Thyroid gland (tissue), 4 donors: ENCODE measurements around the gene SND1. TPM values are rescaled to one million over a fixed set of nuclear protein-coding genes. Genes with fewer than 3 reads are reported as not detected.

Source experiments
- DNase-seq, 2 donors: peaks; one replicate each; pipeline ENCODE4 v3.0.0-alpha.2; 2019
- H3K27ac ChIP-seq, 3 donors: fragments of 200-600 bp; sonication (generic); 1 replicate in 2 of 3; 2 replicates in 1 of 3; pipeline ENCODE4 v1.5.1; 2016 to 2019; ENCODE audit warnings: mild to moderate bottlenecking in 1 of 3, moderate library complexity in 1 of 3
- H3K27me3 ChIP-seq: fragments of 200-600 bp; sonication (generic); one replicate; pipeline ENCODE4 v1.5.1; 2019
- H3K36me3 ChIP-seq, 2 donors: fragments of 200-600 bp; sonication (generic); one replicate each; pipeline ENCODE4 v1.5.1; 2016 to 2019
- H3K4me1 ChIP-seq, 2 donors: fragments of 200-600 bp; sonication (generic); one replicate each; pipeline ENCODE4 v1.5.1; 2017 to 2019
- H3K4me3 ChIP-seq, 3 donors: fragments of 200-600 bp; sonication (generic); replicated peaks in 1 of 3; 1 replicate in 2 of 3; 2 replicates in 1 of 3; pipeline ENCODE4 v1.5.1; 2016; ENCODE audit warnings: mild to moderate bottlenecking in 1 of 3
- H3K9me3 ChIP-seq: fragments of 200-600 bp; sonication (generic); one replicate; pipeline ENCODE4 v1.5.1; 2017
- CTCF ChIP-seq, 6 experiments: fragments of 200-600 bp in 3 of 6; fragments of 450-650 bp in 3 of 6; sonication (generic) in 3 of 6; IDR thresholded peaks; one replicate each; pipeline ENCODE4 v1.5.1; 2016 to 2019; ENCODE audit warnings: antibody characterized with exemption in 6 of 6, mild to moderate bottlenecking in 2 of 6, inconsistent platforms in 1 of 6, moderate library complexity in 1 of 6
- POLR2A ChIP-seq, 2 donors: fragments of 450-650 bp; IDR thresholded peaks; one replicate each; pipeline ENCODE4 v1.6.1; 2017; ENCODE audit warnings: antibody characterized with exemption in 2 of 2, mild to moderate bottlenecking in 2 of 2, moderate library complexity in 1 of 2
- WGBS, 2 donors: methylation state at CpG; one replicate each; pipeline ENCODE4 v1.1.5; 2017; 5-methylcytosine and 5-hydroxymethylcytosine counted together
- intact Hi-C: fragments of 100-400 bp; cut with DNase I; formaldehyde crosslinking; loops from one replicate; pipeline ENCODE4 v1.15.1; 2023
- total RNA-seq, 4 donors: library from RNA; depleted of rRNA; stranded (reverse); fragments of >200 nt; gene quantifications; one replicate each; pipeline ENCODE4 v1.2.3, GENCODE V29; 2016

SND1 gene
- total RNA-seq, 4 donors from 2014 or later: 126 to 167 (median 144) TPM

DNA sequence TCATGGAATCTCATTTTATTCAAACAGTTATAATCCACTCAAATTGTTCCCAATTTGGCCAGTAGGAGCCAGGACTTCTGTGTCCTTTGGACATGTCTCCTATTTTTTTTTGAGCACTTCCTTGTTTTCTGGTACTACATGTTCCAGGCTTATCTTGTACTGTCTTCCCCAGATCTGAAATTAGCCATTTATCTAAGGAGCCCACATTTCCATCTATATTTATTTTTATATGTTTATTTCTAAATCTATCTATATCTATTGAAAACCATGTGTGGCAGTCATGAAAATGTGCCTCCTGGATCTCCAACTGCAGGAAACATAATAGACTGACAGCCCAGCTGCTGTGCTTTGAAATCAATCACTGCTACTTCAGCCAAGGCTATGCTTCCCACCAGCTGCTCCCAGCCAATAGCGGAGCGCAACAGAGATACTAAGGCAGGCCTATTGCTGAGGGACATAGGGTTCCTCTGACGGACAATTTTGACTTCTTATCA is 232.1 kb downstream of the SND1 start:
- WGBS, 2 donors: 94 to 100% methylated on average over 3 of the region's 3 CpGs

GRCh38 chr7:127885222-127885772 is 233.3 kb downstream of the SND1 start:
- Histone ChIP-seq H3K4me3 (no peak overlapping the region), H3K9me3 (no peaks in the 10 kb centered on the region), H3K27ac (no peak overlapping the region), H3K36me3 (peaks cover 5 to 9% of the 10 kb centered on the region in 2 donors), H3K27me3 (no peaks in the 10 kb centered on the region), H3K4me1 (no peaks in the 10 kb centered on the region)
- DNase-seq: no peak
- intact Hi-C loops: no loop called here
- TF ChIP-seq CTCF (IDR thresholded peaks at IDR 0.05): no peak
- no peak for TF ChIP-seq POLR2A (IDR thresholded peaks at IDR 0.05)
- 98% methylated on average over 3 of the region's 3 CpGs for WGBS, 2 donors

More for the DNA sequence above, 232.1 kb downstream of the SND1 start:
- no peak for DNase-seq
- TF ChIP-seq CTCF (IDR thresholded peaks at IDR 0.05) (no peak), POLR2A (IDR thresholded peaks at IDR 0.05) (no peak)
- intact Hi-C loops: no loop called here
- Histone ChIP-seq H3K27ac (no peak overlapping the region), H3K36me3 (peaks cover 5 to 9% of the 10 kb centered on the region in 2 donors), H3K9me3 (no peaks in the 10 kb centered on the region), H3K4me1 (no peaks in the 10 kb centered on the region), H3K27me3 (no peaks in the 10 kb centered on the region), H3K4me3 (no peak overlapping the region)

- no peaks in the 10 kb centered on the region for H3K9me3 ChIP-seq
- WGBS, 2 donors: 82 to 88% methylated on average over 4 of the region's 4 CpGs
- TF ChIP-seq CTCF (IDR thresholded peaks at IDR 0.05): no peak
- no peak for TF ChIP-seq POLR2A (IDR thresholded peaks at IDR 0.05)
- intact Hi-C loops: no loop called here
- no peak for DNase-seq
- H3K27me3 ChIP-seq: no peaks in the 10 kb centered on the region
- no peak overlapping the region for H3K4me3 ChIP-seq
- H3K4me1 ChIP-seq: no peaks in the 10 kb centered on the region
- peaks cover 5 to 9% of the 10 kb centered on the region in 2 donors for H3K36me3 ChIP-seq
- H3K27ac ChIP-seq: no peak overlapping the region
Measured at GRCh38 chr7:127885843-127886242, 233.8 kb downstream of the SND1 start.

DNA sequence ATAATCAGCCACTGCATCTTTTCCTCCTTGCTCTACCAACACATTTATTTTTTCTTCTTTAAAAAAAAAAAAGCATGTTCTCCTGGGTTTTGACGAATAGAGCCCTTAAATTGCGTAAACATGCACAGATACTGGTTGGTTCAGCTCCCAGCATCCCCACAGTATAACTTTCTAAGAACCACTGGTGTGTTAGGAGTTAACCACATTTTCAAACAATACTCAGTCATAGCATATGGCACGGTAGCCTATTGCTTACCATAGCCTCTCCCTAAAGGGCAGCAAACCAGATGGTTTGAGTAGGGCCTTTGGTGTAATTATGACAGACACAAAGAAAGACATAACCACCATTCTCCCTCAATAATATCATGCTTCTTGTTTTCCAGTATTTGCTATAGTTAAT is 234.3 kb downstream of the SND1 start:
- Histone ChIP-seq H3K27ac (no peak overlapping the region), H3K4me1 (no peaks in the 10 kb centered on the region), H3K36me3 (peaks cover 5 to 9% of the 10 kb centered on the region in 2 donors), H3K27me3 (no peaks in the 10 kb centered on the region), H3K4me3 (no peak overlapping the region), H3K9me3 (no peaks in the 10 kb centered on the region)
- 83 to 85% methylated on average over 3 of the region's 3 CpGs for WGBS, 2 donors
- intact Hi-C loops: no loop called here
- no peak for DNase-seq
- no peak for TF ChIP-seq CTCF (IDR thresholded peaks at IDR 0.05)
- TF ChIP-seq POLR2A (IDR thresholded peaks at IDR 0.05): no peak

GRCh38 chr7:127887096-127887495 is 235.1 kb downstream of the SND1 start:
- Histone ChIP-seq H3K4me1 (no peaks in the 10 kb centered on the region), H3K9me3 (no peaks in the 10 kb centered on the region), H3K4me3 (no peak overlapping the region), H3K36me3 (peaks cover 5 to 9% of the 10 kb centered on the region in 2 donors), H3K27me3 (no peaks in the 10 kb centered on the region), H3K27ac (no peak overlapping the region)
- TF ChIP-seq POLR2A (IDR thresholded peaks at IDR 0.05): no peak
- no peak for TF ChIP-seq CTCF (IDR thresholded peaks at IDR 0.05)
- WGBS, 2 donors: 91 to 93% methylated on average over 6 of the region's 6 CpGs
- intact Hi-C loops: no loop called here
- DNase-seq: no peak
